NCI-H774 (cell line): ENCODE data around the gene UTP15.

Experiments
- DNase-seq: peaks from one replicate; lab custom pipeline; 2025; lab: John Stamatoyannopoulos, UW

UTP15 gene

GRCh38 chr5:73565969-73566547, 515 bp downstream of the UTP15 start:
- no peak for DNase-seq

- no peak for DNase-seq
These were observed 17.0 kb downstream of the UTP15 start for GRCh38 chr5:73582285-73583145.

- no peak for DNase-seq
These were observed 22.4 kb downstream of the UTP15 start for GRCh38 chr5:73587923-73588322.

GRCh38 chr5:73591102-73591695, 25.7 kb downstream of the UTP15 start:
- DNase-seq = peak; percentile 45

DNA sequence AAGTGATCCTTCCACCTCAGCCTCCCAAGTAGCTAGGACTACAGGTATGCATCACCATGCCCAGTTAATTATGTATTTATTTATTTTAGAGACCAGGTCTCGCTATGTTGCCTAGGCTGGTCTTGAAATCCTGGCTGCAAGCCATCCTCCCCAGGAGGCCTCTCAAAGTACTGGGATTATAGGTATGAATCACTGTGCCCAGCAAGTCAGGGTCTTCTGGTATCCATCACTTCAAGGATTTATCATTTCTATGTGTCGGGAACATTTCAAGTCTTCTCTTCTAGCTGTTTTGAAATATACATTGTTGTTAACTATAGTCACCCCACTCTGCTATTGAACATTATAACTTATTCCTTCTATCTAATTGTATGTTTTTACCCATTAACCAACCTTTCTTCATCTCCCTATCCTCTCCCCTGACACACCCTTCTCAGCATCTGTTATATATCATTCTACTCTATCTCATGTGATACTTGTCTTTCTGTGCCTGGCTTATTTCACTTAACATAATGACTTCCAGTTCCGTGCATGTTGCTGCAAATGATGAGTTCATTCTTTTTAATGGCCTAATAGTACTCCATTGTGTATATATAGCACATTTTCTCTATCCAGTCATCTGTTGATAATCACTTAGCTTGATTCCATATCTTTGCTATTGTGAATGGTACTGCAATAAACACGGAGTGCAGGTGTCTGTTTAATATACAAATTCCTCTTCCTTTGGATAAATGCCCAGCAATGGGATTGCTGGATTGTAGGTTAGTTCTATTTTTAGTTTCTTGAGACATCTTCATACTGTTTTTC, 26.4 kb downstream of the UTP15 start:
- DNase-seq = no peak

GRCh38 chr5:73592551-73592950, 27.0 kb downstream of the UTP15 start:
- DNase-seq = no peak

DNA sequence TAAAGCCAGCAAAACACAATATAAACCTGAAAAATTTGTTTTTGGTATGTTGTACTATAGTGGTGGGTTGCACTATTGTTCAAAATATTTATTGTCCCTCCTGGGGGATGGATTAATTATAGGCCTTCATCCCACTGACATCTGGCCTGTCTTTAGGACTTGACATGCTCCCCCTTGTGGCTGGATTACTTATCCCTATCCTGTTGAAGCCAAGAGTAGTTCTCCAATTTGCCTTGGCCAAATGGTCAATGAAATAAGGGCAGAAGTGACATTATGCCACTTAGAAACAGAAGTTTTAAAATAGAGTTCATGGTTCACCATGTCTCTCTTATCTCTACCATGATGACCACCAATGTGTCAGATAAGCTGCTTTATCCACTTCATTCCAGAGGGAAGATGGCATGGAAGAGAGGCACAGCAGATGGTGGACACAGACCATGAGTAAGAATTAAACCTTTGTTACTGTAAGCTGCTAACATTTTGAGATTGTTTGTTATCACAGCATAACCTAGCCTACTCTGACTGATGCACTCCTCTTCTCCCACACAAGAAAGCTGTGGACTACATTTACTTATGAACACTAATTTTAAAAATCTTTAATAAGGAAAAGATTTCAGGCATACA, 31.3 kb downstream of the UTP15 start:
- DNase-seq = peak; percentile 12

DNA sequence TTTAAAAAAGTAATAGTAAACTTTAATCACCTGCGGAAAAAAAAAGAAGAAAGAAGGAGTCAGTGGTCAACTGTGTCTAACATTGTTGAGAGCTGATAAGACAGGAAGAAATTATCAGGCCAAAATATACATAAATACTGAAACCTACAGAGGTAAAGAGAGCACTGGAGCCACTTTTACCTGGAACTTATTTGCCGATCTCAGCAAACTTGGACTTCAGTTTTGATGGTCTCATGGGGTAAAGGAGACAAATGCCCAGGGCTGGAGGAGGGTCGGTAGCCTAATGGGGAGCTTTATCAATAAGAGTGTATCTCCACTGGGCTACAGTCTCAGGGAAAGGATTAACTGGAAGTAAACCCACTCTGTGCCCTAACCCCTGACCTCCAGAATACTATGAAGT, 33.8 kb downstream of the UTP15 start:
- DNase-seq = no peak

DNA sequence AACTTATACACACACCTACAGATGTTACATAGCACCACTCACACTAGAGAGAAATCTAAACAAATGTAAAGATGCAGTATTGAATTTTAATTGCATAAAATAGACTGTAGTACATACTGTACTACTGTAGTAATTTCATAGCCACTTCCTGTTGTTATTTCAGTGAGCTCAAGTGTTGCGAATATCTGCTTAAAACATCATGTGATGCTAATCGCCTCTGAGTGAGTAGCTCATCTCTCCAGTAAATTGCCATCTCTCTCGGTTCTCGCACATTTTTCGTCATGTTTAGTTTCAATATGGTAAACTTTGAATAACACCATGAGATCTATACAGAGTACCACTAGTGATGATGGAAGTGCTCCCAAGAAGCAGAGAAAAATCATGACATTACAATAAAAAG, 38.5 kb downstream of the UTP15 start:
- no peak for DNase-seq

DNA sequence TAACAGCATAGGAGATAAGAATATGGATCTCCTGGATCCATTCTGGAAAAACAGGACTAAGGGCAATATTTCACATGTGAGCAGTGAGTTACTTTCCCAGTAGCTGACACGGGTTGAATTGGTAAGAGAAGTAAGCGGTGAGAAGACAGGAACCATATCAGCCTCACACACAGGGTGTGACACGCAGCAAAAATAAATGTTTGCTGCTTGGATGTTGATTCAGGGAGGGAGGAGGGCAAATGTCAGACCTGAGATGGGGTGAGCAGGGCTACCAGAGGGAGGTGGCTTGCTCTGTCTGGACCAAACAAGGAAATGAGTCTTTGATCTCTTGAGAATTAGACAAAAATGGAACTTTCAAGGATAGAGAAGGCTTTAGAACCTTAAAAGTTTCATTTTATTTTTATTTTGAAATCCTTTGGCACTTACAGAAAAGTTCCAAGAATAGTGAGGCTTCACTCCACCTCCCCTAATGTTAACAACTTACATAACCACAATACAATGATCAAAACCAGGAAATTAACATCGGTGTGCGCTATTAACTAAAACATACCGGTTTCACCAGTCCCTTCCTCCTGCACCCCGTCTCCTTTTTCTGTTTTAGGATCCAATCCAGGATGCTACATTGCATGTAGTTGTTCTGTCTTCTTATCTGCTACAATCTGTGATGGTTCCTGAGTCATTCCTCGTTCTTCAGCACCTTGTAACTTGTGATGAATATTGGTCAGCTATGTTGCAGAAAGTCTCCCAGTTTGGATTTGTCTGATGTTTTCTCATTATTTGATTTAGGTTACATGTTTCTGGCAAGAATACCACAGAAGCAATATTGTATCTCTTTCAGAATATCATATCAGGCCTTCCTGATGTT, 39.9 kb downstream of the UTP15 start:
- no peak for DNase-seq

GRCh38 chr5:73606206-73606753, 40.7 kb downstream of the UTP15 start:
- DNase-seq = no peak

DNA sequence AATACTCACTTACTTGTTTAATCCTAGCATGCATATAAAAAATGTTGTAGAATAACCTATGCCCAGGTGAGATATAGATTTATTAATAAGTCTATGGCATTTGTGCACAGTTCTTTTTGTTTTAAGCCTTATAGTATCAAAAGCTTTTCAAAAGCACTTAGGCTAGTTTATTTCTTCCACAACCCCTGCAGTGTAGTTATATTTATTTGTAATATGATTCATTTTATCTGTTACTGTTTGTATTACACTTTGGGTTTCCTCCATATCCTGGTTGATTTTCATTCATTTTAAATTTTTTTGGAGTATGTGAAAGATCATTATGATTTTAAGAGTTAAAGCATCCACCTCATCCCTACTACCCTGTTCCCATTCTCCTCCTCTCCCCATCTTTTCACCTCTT, 41.7 kb downstream of the UTP15 start:
- DNase-seq = no peak

DNA sequence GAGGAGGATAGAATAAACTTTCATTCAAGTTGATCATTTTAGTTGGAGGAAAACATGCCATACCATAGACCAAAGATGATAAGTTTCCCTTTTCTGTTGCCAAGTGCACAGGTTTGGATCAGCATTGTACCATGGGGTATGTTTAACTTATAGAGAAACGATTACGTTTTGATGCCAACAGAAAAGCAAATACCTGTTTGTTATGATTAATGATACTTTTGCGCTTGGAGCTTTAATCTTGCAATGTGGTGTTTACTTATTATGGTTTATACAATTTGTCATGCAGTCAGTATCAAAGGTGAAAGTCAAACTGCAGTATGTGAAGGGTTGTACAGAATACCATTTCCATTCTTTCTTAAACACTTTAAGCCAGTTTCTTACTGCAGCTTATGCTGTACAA, 47.3 kb downstream of the UTP15 start:
- DNase-seq = no peak

DNA sequence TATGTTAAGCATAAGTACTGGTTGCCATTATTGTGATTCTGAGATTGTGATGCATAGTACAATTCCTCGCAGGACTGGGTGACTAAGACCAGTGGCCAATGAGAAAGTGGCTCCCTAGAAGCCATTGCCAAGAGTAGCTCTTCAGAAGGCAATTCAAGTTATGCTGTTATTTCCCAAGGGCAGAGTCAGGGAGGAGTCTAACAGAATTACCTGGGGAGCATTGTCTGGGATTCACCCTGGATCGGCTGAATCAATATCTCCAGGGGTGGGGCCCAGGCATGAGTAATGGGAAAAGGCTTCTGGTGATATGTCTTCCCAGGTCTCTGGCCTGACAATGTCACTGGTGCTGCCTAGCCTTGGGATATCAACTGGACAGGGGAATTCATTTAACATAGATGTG, 49.5 kb downstream of the UTP15 start:
- no peak for DNase-seq

GRCh38 chr5:73615947-73616346, 50.4 kb downstream of the UTP15 start:
- no peak for DNase-seq

- DNase-seq = no peak
These were observed 52.2 kb downstream of the UTP15 start for GRCh38 chr5:73617510-73618279.

DNA sequence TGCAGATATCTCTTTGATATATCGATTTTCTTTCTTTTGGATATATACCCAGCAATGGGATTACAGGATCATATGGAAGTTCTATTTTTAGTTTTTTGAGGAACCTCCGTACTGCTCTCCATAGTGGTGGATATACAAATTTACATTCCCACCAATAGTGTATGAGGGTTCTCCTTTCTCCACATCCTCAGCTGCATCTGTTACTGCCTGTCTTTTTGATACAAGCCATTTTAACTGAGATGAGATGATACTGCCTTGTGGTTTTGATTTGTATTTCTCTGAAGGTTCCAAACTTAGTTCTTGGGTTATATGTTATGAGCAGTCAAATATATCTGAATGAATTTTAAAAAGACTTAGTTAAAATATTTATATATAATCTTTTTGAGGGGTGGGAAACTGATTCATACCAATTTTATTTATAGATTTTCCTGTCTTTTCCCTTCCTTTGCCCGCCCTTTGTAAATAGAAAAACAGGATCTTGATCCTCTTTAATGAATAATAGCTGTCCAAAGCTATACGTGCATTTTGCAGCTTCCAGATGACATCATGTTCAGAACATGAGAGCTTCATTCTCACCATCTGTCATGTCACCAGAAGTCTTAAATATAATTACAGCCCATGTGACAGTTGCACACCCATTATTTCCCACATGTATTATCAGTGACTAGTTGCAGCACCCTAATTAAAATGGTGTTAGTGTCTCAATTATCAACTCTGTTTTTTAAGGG, 54.2 kb downstream of the UTP15 start:
- no peak for DNase-seq

GRCh38 chr5:73620334-73620687, 54.8 kb downstream of the UTP15 start:
- no peak for DNase-seq

DNA sequence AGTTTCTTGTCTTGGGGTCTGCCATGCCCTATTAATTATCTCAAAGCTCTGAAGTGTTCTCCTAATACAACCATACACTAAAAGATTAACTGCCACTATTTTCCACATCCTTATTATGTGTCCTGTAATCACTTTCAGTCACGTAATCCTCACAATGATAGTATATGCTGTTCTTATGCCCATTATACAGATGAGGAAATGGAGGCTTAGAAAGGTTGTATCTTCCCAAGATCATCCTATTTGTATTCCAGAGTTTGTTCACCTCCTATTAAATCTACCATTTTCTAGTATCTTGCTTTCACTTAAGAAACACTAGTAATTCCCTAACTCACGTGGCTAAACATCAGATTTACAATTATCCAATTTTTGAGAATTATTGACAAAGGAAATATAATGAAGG, 57.5 kb downstream of the UTP15 start:
- DNase-seq = no peak
